ENCODE measurements around the gene HK1.

GRCh38 chr10:69449841-69450240 lies 171.5 kb downstream of the HK1 start:
- peak; percentile 61 to 65 for TF ChIP-seq CTCF (IDR thresholded peaks at IDR 0.05)
- no peak for TF ChIP-seq POLR2AphosphoS5 (IDR thresholded peaks at IDR 0.05)
- TF ChIP-seq EP300 (IDR thresholded peaks at IDR 0.05): no peak
- TF ChIP-seq POLR2A (IDR thresholded peaks at IDR 0.05): no peak

All from suprapubic skin (tissue), 4 donors.